H1 (cell line): ENCODE measurements around the gene HARS1. TPM values are rescaled to one million over a fixed set of nuclear protein-coding genes. Genes with fewer than 3 reads are reported as not detected.

Experiments
- BCL11A ChIP-seq, 2 experiments: IDR thresholded peaks; one replicate each; pipeline ENCODE4 v1.6.1; 2011; ENCODE audit warnings: low read depth in 2 of 2, low read length in 2 of 2, mild to moderate bottlenecking in 2 of 2
- NANOG ChIP-seq: IDR thresholded peaks from 2 replicates; pipeline ENCODE4 v1.6.1; 2011; ENCODE audit warnings: low read length, low read depth, mild to moderate bottlenecking, inconsistent platforms; ENCODE audit not compliant: insufficient read depth, poor library complexity, severe bottlenecking
- polyA plus RNA-seq, 7 experiments: library from polyadenylated mRNA; depleted of rRNA in 3 of 7; stranded (reverse) in 5 of 7; unstranded in 2 of 7; fragments of >200 nt in 5 of 7; fragments of 200-250 nt in 2 of 7; gene quantifications; 1 replicate in 5 of 7; 2 replicates in 1 of 7; 4 replicates in 1 of 7; pipeline versions ENCODE4 v1.2.1 to v1.2.3, GENCODE V29; 2011 to 2013; ENCODE audit warnings: missing spikeins in 2 of 7, mixed read lengths in 2 of 7
- total RNA-seq: library from RNA; stranded (reverse); fragmentation: NEBNext Ultra II Directional; extraction: Animal tissue kit (Norgen Biotek cat#: 25700); gene quantifications from 2 replicates; pipeline ENCODE4 v1.2.1, GENCODE V29; 2021

Gene HARS1
- total and polyA plus RNA-seq, 2 of the 8 experiments (the other 6 are each of a cell fraction or from before 2014, with no cell fraction given) = 27.8 to 56.8 TPM

GRCh38 chr5:140713562-140714094 lies 22.5 kb upstream of the HARS1 start (continued):
- no peak for TF ChIP-seq NANOG
- TF ChIP-seq BCL11A (IDR thresholded peaks at IDR 0.05; ENCODE audit: low read depth in 2 of 2, low read length in 2 of 2) = no peak
